GM12864 (cell line): ENCODE data around the gene SLC27A4.

ENCODE experiments used
- DNase-seq: peaks from one replicate; pipeline ENCODE4 v3.0.0-alpha.2; 2011; ENCODE audit warnings: low read depth
- H3K4me3 ChIP-seq: 2 replicates; pipeline ENCODE4 v1.5.1; 2011; ENCODE audit warnings: mild to moderate bottlenecking, low read depth, low read length, control low read depth
- TF ChIP-seq, protein P1 (sequence below): IDR thresholded peaks from 2 replicates; pipeline ENCODE4 v1.5.1; 2011; ENCODE audit warnings: low read depth, mild to moderate bottlenecking, moderate library complexity, low read length, control low read depth, inconsistent platforms; ENCODE audit errors: missing control alignments

SLC27A4 gene

DNA sequence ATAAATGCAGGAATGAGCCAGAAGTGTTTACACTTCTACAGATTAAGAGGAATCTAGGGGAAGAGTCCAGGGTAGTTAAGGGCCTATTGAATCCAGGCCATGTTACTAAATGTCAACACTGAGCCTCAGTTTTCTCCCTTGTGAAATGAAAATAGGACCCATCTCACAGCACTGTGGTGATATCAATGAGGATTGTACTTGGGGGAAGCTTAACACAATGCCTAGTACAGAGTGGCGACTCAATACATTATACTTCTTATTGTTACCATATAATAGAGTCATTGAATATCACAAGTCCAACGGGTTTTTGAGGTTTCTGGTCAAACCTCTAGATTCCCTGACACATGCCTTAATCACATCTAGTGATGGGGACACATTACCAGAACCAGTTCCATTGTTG is 22.7 kb upstream of the SLC27A4 start:
- DNase-seq: no peak
- TF ChIP-seq, protein P1, sequence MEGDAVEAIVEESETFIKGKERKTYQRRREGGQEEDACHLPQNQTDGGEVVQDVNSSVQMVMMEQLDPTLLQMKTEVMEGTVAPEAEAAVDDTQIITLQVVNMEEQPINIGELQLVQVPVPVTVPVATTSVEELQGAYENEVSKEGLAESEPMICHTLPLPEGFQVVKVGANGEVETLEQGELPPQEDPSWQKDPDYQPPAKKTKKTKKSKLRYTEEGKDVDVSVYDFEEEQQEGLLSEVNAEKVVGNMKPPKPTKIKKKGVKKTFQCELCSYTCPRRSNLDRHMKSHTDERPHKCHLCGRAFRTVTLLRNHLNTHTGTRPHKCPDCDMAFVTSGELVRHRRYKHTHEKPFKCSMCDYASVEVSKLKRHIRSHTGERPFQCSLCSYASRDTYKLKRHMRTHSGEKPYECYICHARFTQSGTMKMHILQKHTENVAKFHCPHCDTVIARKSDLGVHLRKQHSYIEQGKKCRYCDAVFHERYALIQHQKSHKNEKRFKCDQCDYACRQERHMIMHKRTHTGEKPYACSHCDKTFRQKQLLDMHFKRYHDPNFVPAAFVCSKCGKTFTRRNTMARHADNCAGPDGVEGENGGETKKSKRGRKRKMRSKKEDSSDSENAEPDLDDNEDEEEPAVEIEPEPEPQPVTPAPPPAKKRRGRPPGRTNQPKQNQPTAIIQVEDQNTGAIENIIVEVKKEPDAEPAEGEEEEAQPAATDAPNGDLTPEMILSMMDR: no peak
- no peak overlapping the region for H3K4me3 ChIP-seq

DNA sequence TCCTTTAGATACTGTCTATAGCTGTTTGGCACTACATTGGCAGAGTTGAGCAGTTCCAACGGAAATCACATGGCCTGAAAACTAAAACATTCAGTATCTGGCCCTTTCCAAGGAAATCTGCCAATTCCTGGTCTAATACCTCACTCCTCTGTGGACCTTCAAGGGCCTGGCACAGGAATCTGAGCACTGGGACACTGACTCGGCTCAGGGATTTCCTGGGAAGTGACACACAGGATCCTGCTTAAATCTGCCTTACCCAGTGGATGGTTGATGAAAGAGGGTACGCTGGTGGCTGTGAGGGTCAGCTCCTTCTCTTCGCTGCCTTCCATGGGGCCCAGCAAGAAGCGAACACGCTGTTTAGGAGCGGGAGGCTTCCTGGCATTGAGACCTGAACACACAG is 19.0 kb upstream of the SLC27A4 start:
- TF ChIP-seq, protein P1: no peak
- no peak for DNase-seq
- peak overlapping the region; percentile 71; the same call in 1 of the 2 replicates for H3K4me3 ChIP-seq

DNA sequence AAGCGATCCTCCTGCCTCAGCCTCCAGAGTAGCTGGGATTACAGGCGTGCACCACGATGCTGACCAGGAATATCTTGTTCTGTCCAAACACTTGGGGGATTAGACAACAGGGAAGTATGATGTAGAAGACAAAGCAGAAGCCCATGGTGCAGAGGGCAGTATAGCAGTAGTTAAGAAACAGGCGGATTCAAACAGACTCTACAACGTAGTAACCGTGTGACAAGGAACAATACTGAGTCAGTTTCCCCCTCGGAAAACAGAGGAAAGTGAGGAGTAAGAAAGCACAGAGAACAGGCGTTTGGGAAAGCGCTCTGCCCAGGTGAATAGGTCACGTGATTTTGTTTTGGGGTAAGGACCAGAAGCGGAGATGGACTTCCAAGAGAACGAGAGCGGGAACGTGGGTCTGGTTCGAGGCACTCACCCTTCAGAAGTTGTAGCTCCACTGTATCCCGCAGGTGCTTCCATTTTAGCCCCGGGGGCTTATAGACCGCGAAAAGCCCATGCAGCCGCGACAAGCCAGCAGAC is 18.4 kb upstream of the SLC27A4 start:
- no peak for DNase-seq
- H3K4me3 ChIP-seq: peak overlapping the region; percentile 71
- TF ChIP-seq, protein P1: no peak

DNA sequence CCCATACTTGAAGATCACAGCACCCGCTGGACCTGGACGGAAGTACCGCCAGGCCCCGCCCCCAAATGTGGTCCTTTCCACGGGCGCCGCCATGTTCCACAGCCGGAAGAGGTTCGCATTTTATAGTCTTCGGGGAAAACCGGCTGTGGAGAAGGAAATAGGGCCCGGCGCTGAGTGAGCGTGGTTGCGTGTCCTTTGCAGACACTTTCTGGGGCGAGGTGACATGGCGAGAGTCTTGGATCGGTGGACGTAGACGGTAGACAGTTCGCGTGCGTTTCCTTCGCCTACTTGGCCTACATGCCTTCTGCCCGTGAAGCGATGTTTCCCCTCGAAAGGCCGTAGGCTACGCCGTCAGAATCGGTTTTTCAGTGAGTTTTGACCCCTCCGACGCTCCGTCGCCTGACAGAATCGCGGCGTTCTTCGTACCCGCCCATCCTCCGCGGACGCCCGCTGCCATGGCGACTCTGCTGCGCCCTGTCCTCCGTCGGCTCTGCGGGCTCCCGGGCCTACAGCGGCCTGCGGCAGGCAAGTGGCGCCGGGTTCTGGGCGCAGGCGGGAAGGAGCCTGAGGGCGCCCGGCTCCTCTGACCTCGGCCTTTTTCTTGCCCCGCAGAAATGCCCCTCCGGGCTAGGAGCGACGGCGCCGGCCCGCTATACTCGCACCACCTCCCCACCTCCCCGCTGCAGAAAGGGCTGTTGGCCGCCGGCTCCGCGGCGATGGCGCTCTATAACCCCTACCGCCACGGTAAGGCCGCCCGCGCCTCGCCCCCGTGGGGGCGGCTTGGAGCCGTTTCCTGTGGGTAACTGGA is 17.7 kb upstream of the SLC27A4 start, which contains the start of the genes COQ4 and TRUB2:
Gene COQ4 (plus strand): TSS at position 436 of the 808 bp plus-strand sequence. CDS start 20 bp downstream, at position 456.
Gene TRUB2 (minus strand): TSS at position 44 of the 808 bp plus-strand sequence. CDS start 39 bp downstream, at position 5.
- TF ChIP-seq, protein P1: no peak
- DNase-seq: peak; percentile 82
- H3K4me3 ChIP-seq: peak within 1 kb of the TSS; percentile 71

DNA sequence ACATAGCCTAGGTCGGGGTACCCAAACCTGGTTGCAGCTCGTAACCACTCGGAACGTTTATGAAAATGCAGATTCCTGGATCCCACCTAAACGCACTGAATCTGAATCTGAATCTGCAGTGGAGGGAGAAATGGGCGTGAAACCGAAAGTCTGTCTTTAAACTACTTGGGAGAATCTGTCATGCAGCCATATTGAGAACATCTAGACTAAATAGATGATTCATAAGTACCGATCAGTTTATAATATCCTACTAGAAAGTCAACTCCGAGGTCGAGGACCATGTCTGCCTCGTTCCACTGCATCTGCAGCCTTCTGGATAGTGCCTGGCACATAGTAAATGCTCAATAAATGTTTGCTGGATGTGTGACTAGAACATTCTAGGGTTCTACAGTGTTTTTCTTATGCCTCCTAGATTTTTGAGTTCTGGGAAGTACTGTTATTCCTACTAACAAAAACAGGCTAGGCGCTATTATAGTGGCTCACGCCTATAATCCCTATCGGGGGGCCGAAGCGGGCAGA is 17.1 kb upstream of the SLC27A4 start:
- TF ChIP-seq, protein P1: no peak
- H3K4me3 ChIP-seq: peak overlapping the region; percentile 71
- no peak for DNase-seq

DNA sequence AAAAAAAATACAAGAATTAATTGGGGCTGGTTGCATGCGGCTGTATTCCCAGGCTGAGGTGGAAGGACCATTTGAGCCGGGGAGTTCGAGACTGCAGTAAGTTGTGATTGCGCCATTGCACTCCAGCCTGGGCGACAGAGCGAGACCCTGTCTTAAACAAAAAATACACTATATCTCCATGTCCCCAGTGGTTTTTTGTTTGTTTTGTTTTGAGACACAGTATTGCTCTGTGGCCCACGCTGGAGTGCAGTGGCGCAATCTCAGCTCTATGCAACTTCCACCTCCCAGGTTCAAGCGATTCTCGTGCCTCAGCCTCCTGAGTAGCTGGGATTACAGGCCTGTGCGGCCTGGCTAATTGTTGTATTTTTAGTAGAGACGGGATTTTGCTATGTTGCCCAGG is 16.5 kb upstream of the SLC27A4 start:
- no peak for DNase-seq
- TF ChIP-seq, protein P1: no peak
- H3K4me3 ChIP-seq: peak overlapping the region; percentile 71
